PC-9 (cell line): ENCODE results near the gene LSR. TPM values are rescaled to one million over a fixed set of nuclear protein-coding genes. Genes with fewer than 3 reads are reported as not detected.

ENCODE experiments used
- BruUV-seq: library from RNA; stranded (reverse); fragments of 400-500 nt; replicated peaks from 2 replicates; lab custom pipeline; 2021; lab: Mats Ljungman, UMichigan
- CTCF ChIA-PET: fragments of 300-600 bp; sonication (Branson Sonifier 250); formaldehyde crosslinking; loops from one replicate; lab custom pipeline; 2022; ENCODE audit warnings: antibody characterized with exemption; lab: Charles Lee
- POLR2A ChIA-PET: fragments of 300-600 bp; sonication (Branson Sonifier 250); formaldehyde crosslinking; loops from one replicate; lab custom pipeline; 2022; ENCODE audit warnings: antibody characterized with exemption; ENCODE audit not compliant: unreplicated experiment; lab: Charles Lee
- DNase-seq, 2 experiments: peaks; one replicate each; pipeline versions ENCODE4 v3.0.0 to v3.0.0-alpha.2; 2015 to 2022; ENCODE audit warnings: mixed read lengths in 1 of 2
- H2AFZ ChIP-seq: fragments of 200-600 bp; sonication (generic); 2 replicates; pipeline ENCODE4 v1.8.1; 2017; ENCODE audit warnings: antibody characterized with exemption
- H3F3A ChIP-seq: fragments of 200-600 bp; sonication (generic); 2 replicates; pipeline ENCODE4 v1.8.1; 2017; ENCODE audit warnings: antibody characterized with exemption, mild to moderate bottlenecking, low read depth; ENCODE audit not compliant: insufficient read depth
- H3K27ac ChIP-seq: fragments of 200-600 bp; sonication (generic); 2 replicates; pipeline ENCODE4 v1.6.1; 2016; ENCODE audit warnings: mixed run types
- H3K27me3 ChIP-seq: fragments of 200-600 bp; sonication (generic); 2 replicates; pipeline ENCODE4 v1.6.1; 2016; ENCODE audit warnings: low read depth, mixed run types; ENCODE audit not compliant: insufficient read depth
- H3K36me3 ChIP-seq: fragments of 200-600 bp; sonication (generic); 2 replicates; pipeline ENCODE4 v1.6.1; 2016; ENCODE audit warnings: low read depth, mixed run types
- H3K4me1 ChIP-seq: fragments of 200-600 bp; sonication (generic); replicated peaks from 2 replicates; pipeline ENCODE4 v1.6.1; 2016; ENCODE audit warnings: mixed run types; ENCODE audit not compliant: insufficient read depth
- H3K4me2 ChIP-seq: fragments of 200-600 bp; sonication (generic); 2 replicates; pipeline ENCODE4 v1.6.1; 2017; ENCODE audit warnings: mixed run types
- H3K4me3 ChIP-seq: fragments of 200-600 bp; sonication (generic); 2 replicates; pipeline ENCODE4 v1.6.1; 2016; ENCODE audit warnings: mixed run types
- H3K79me2 ChIP-seq: fragments of 200-600 bp; sonication (generic); 2 replicates; pipeline ENCODE4 v1.6.1; 2017; ENCODE audit warnings: low read depth, mixed run types
- H3K9me2 ChIP-seq: fragments of 200-600 bp; sonication (generic); 2 replicates; pipeline ENCODE4 v1.8.1; 2017; ENCODE audit warnings: mild to moderate bottlenecking; ENCODE audit not compliant: insufficient read depth
- H3K9me3 ChIP-seq: fragments of 200-600 bp; sonication (generic); 2 replicates; pipeline ENCODE4 v1.8.1; 2016; ENCODE audit warnings: low read depth; ENCODE audit not compliant: insufficient read depth
- H4K20me1 ChIP-seq: fragments of 200-600 bp; sonication (generic); 2 replicates; pipeline ENCODE4 v1.8.1; 2017; ENCODE audit not compliant: insufficient read depth
- EZH2 ChIP-seq: fragments of 200-600 bp; sonication (generic); IDR thresholded peaks from 2 replicates; pipeline ENCODE4 v1.8.0; 2017; ENCODE audit warnings: antibody characterized with exemption, low read depth
- intact Hi-C: fragments of 100-400 bp; cut with micrococcal nuclease; formaldehyde crosslinking; loops from one replicate; pipeline ENCODE4 v1.10.0; 2022; ENCODE audit not compliant: unreplicated experiment
- total RNA-seq: library from RNA; stranded (reverse); gene quantifications from 2 replicates; pipeline ENCODE4 v1.2.3, GENCODE V29; 2021
- TF ChIP-seq, protein P1 (sequence below): fragments of 200-600 bp; sonication (generic); conservative IDR thresholded peaks from 2 replicates; pipeline ENCODE4 v1.6.1; 2017; ENCODE audit warnings: mixed run types, antibody characterized with exemption, mild to moderate bottlenecking, moderate library complexity

The LSR gene
- total RNA-seq, 1 experiment from 2014 or later: 145 TPM

DNA sequence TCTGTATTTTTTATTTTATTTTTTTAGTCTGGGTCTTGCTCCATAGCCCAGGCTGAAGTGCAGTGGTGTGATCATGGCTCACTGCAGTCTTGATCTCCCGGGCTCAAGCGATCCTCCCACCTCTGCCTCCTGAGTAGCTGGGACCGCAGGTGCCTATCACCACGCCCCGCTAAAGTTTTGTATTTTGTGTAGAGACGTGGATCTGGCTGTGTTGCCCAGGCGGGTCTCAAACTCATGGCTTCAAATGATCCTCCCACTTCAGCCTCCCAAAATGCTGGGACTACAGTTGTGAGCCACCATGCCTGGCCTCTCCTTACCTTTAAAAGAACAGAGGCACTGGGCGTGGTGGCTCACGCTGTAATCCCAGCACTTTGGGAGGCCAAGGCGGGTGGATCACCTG, 38.9 kb downstream of the LSR start:
- CTCF ChIA-PET: no interaction called here
- H3K9me3 ChIP-seq: no peaks in the 10 kb centered on the region
- POLR2A ChIA-PET: no interaction called here

DNA sequence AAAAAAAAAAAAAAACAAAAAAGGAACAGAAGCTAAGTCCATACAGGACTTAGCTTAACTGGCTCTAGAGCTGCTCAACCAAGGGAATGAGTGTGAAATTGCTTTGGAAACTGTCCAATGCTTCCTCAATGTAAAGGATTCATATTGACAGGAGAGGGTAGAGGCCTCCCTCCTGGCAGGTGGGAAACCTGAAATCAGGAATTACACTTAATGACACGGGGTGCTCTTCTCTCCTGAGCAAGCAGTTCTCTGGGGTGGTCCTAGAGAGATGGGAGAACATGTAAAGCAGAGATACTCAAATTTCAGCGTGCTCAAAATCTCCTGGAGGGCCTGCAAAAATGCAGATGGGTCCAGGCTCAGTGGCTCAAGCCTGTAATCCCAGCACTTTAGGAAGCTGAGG, 39.5 kb downstream of the LSR start:
- no peak for DNase-seq
- Histone ChIP-seq H3K36me3 (no peaks in the 10 kb centered on the region), H3K4me3 (no peak overlapping the region), H3F3A (0 out of 2 replicates have a peak, but pooled peaks cover 4% of the 10 kb centered on the region), H3K4me1 (peaks cover 11% of the 10 kb centered on the region; the same call in 1 of the 2 replicates), H3K9me2 (no peaks in the 10 kb centered on the region), H3K27me3 (no peaks in the 10 kb centered on the region), H3K4me2 (no peak overlapping the region), H4K20me1 (no peaks in the 10 kb centered on the region), H3K9me3 (no peaks in the 10 kb centered on the region), H2AFZ (no peak overlapping the region), H3K27ac (no peak overlapping the region), H3K79me2 (no peaks in the 10 kb centered on the region)
- ChIA-PET POLR2A (interaction anchor here (0.5 kb wide), 1 partner anchor 16 kb away, joined by 4 read pairs; no protein-coding TSS in a partner anchor), CTCF (interaction anchor here (0.6 kb wide), 2 partner anchors 35 to 260 kb away, joined by 3 to 8 read pairs; no protein-coding TSS in a partner anchor)
- BruUV-seq: no TSS peak
- TF ChIP-seq EZH2: no peak
- TF ChIP-seq, protein P1, sequence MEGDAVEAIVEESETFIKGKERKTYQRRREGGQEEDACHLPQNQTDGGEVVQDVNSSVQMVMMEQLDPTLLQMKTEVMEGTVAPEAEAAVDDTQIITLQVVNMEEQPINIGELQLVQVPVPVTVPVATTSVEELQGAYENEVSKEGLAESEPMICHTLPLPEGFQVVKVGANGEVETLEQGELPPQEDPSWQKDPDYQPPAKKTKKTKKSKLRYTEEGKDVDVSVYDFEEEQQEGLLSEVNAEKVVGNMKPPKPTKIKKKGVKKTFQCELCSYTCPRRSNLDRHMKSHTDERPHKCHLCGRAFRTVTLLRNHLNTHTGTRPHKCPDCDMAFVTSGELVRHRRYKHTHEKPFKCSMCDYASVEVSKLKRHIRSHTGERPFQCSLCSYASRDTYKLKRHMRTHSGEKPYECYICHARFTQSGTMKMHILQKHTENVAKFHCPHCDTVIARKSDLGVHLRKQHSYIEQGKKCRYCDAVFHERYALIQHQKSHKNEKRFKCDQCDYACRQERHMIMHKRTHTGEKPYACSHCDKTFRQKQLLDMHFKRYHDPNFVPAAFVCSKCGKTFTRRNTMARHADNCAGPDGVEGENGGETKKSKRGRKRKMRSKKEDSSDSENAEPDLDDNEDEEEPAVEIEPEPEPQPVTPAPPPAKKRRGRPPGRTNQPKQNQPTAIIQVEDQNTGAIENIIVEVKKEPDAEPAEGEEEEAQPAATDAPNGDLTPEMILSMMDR: no peak
- intact Hi-C loops: loop anchor here (5.0 kb wide), 1 partner anchor 179 kb away; no protein-coding TSS in a partner anchor

More for the DNA sequence above, 38.9 kb downstream of the LSR start:
- 0 out of 2 replicates have a peak, but pooled peaks cover 4% of the 10 kb centered on the region for H3F3A ChIP-seq
- no peak overlapping the region for H2AFZ ChIP-seq
- H3K4me3 ChIP-seq: no peak overlapping the region
- no peak for DNase-seq
- H3K4me2 ChIP-seq: no peak overlapping the region
- H3K36me3 ChIP-seq: no peaks in the 10 kb centered on the region
- H3K4me1 ChIP-seq: peaks cover 11% of the 10 kb centered on the region; the same call in 1 of the 2 replicates
- no peaks in the 10 kb centered on the region for H3K27me3 ChIP-seq
- no peak overlapping the region for H3K27ac ChIP-seq
- intact Hi-C loops: loop anchor here (5.0 kb wide), 1 partner anchor 180 kb away; no protein-coding TSS in a partner anchor
- no peaks in the 10 kb centered on the region for H3K79me2 ChIP-seq
- TF ChIP-seq, protein P1: no peak
- no peak for TF ChIP-seq EZH2
- BruUV-seq: no TSS peak
- no peaks in the 10 kb centered on the region for H3K9me2 ChIP-seq
- H4K20me1 ChIP-seq: no peaks in the 10 kb centered on the region

DNA sequence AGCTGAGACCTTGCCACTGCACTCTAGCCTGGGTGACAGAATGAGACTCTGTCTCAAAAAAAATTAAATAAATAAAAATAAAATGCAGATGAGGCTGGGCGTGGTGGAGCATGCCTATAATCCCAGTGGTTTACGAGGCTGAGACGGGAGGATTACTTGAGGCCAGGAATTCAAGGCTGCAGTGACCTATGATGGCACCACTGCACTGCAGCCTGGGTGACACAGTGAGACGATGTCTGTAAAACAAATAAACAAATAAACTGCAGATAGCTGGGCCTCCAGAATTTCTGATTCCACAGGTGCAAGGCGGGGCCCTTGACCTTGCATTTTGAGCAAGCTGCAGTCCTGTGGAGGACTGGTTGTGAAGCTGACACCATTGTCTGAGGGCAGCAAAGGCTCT, 40.1 kb downstream of the LSR start:
- no peaks in the 10 kb centered on the region for H3K9me3 ChIP-seq
- H3K27ac ChIP-seq: no peak overlapping the region
- H3K27me3 ChIP-seq: no peaks in the 10 kb centered on the region
- H3K4me3 ChIP-seq: no peak overlapping the region
- TF ChIP-seq EZH2: no peak
- TF ChIP-seq, protein P1: no peak
- H3K9me2 ChIP-seq: no peaks in the 10 kb centered on the region
- no peaks in the 10 kb centered on the region for H3K79me2 ChIP-seq
- intact Hi-C loops: loop anchor here (5.0 kb wide), 1 partner anchor 178 kb away; no protein-coding TSS in a partner anchor
- DNase-seq: peak in 1 of 2 experiments; percentile 57
- no peaks in the 10 kb centered on the region for H4K20me1 ChIP-seq
- 0 out of 2 replicates have a peak, but pooled peaks cover 4% of the 10 kb centered on the region for H3F3A ChIP-seq
- no TSS peak for BruUV-seq
- H3K4me1 ChIP-seq: peaks cover 11% of the 10 kb centered on the region; the same call in 1 of the 2 replicates
- POLR2A ChIA-PET: interaction anchor here (0.5 to 0.6 kb wide), 2 partner anchors 17 to 26 kb away, joined by 3 to 4 read pairs; no protein-coding TSS in a partner anchor
- no peak overlapping the region; the same call in 1 of the 2 replicates for H3K4me2 ChIP-seq
- H2AFZ ChIP-seq: no peak overlapping the region
- H3K36me3 ChIP-seq: no peaks in the 10 kb centered on the region
- CTCF ChIA-PET: interaction anchor here (0.6 kb wide), 1 partner anchor 34 kb away, joined by 3 read pairs; no protein-coding TSS in a partner anchor
